ENCODE measurements around the gene MLLT3.

Gene MLLT3

GRCh38 chr9:20325008-20325407 is 297.3 kb downstream of the MLLT3 start:
- no peak for DNase-seq

GRCh38 chr9:20322212-20322611 is 300.1 kb downstream of the MLLT3 start:
- no peak for DNase-seq

- peak; percentile 33 to 49 for DNase-seq
Observed at GRCh38 chr9:20321423-20322082, 300.7 kb downstream of the MLLT3 start.

GRCh38 chr9:20320921-20321320 is 301.4 kb downstream of the MLLT3 start:
- no peak for DNase-seq

- peak in 1 of 2 experiments; percentile 44 for DNase-seq
Observed at GRCh38 chr9:20319641-20320337, 302.5 kb downstream of the MLLT3 start.

- DNase-seq = no peak
Observed at GRCh38 chr9:20319241-20319640, 303.1 kb downstream of the MLLT3 start.

- no peak for DNase-seq
Observed at GRCh38 chr9:20317701-20318100, 304.6 kb downstream of the MLLT3 start.

GRCh38 chr9:20316372-20316771 is 305.9 kb downstream of the MLLT3 start:
- DNase-seq = no peak

GRCh38 chr9:20315677-20316076 is 306.6 kb downstream of the MLLT3 start:
- DNase-seq = peak in 1 of 2 experiments; percentile 43

GRCh38 chr9:20314981-20315380 is 307.3 kb downstream of the MLLT3 start:
- DNase-seq = no peak

GRCh38 chr9:20313415-20313814 is 308.9 kb downstream of the MLLT3 start:
- DNase-seq = no peak

GRCh38 chr9:20312732-20313131 is 309.6 kb downstream of the MLLT3 start:
- no peak for DNase-seq

- DNase-seq = no peak
Observed at GRCh38 chr9:20310024-20310423, 312.3 kb downstream of the MLLT3 start.

GRCh38 chr9:20309124-20309523 is 313.2 kb downstream of the MLLT3 start:
- DNase-seq = no peak

GRCh38 chr9:20307621-20308020 is 314.7 kb downstream of the MLLT3 start:
- no peak for DNase-seq

- DNase-seq = no peak
Observed at GRCh38 chr9:20305452-20305851, 316.8 kb downstream of the MLLT3 start.

GRCh38 chr9:20303996-20304395 is 318.3 kb downstream of the MLLT3 start:
- DNase-seq = no peak

GRCh38 chr9:20303066-20303465 is 319.2 kb downstream of the MLLT3 start:
- no peak for DNase-seq

- DNase-seq = no peak
Observed at GRCh38 chr9:20302197-20302596, 320.1 kb downstream of the MLLT3 start.

GRCh38 chr9:20300430-20301115 is 321.7 kb downstream of the MLLT3 start:
- DNase-seq = no peak

GRCh38 chr9:20297646-20298084 is 324.6 kb downstream of the MLLT3 start:
- DNase-seq = no peak

- no peak for DNase-seq
Observed at GRCh38 chr9:20295555-20295954, 326.7 kb downstream of the MLLT3 start.

GRCh38 chr9:20294046-20294750 is 328.1 kb downstream of the MLLT3 start:
- DNase-seq = no peak
